ENCODE measurements around the gene WFDC5.

DNA sequence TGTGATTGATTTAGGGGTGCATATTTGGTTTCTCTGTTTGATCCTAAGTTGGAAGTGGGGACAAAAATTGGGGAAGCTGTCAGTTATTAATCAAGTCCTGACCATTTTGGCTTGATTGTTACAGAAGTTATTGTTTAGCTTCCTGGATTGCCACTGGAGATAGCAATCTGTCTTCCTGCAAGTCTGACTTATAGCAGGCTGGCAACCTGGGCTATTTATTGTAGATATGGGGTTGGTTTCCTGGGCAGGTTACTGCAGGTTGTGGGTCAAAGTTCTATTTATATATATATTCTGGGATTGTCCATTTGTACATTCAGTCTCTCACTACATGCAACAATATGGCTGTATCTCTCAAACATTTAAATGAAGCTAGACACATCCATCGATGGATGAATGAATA lies 31.8 kb downstream of the WFDC5 start:
- TF ChIP-seq EP300 (IDR thresholded peaks at IDR 0.05; ENCODE audit: borderline replicate concordance) (no peak), CREB1 (IDR thresholded peaks at IDR 0.05; ENCODE audit: low read depth) (no peak), ZBTB7A (IDR thresholded peaks at IDR 0.05; ENCODE audit: low read depth) (no peak), YY1 (IDR thresholded peaks at IDR 0.05; ENCODE audit: low read depth) (no peak), NFIC (IDR thresholded peaks at IDR 0.05) (no peak), CEBPB (IDR thresholded peaks at IDR 0.05) (no peak), FOXM1 (IDR thresholded peaks at IDR 0.05; ENCODE audit: borderline replicate concordance, low read depth) (no peak), TAF1 (IDR thresholded peaks at IDR 0.05; ENCODE audit: low read depth) (no peak)
- TF ChIP-seq, protein P1, sequence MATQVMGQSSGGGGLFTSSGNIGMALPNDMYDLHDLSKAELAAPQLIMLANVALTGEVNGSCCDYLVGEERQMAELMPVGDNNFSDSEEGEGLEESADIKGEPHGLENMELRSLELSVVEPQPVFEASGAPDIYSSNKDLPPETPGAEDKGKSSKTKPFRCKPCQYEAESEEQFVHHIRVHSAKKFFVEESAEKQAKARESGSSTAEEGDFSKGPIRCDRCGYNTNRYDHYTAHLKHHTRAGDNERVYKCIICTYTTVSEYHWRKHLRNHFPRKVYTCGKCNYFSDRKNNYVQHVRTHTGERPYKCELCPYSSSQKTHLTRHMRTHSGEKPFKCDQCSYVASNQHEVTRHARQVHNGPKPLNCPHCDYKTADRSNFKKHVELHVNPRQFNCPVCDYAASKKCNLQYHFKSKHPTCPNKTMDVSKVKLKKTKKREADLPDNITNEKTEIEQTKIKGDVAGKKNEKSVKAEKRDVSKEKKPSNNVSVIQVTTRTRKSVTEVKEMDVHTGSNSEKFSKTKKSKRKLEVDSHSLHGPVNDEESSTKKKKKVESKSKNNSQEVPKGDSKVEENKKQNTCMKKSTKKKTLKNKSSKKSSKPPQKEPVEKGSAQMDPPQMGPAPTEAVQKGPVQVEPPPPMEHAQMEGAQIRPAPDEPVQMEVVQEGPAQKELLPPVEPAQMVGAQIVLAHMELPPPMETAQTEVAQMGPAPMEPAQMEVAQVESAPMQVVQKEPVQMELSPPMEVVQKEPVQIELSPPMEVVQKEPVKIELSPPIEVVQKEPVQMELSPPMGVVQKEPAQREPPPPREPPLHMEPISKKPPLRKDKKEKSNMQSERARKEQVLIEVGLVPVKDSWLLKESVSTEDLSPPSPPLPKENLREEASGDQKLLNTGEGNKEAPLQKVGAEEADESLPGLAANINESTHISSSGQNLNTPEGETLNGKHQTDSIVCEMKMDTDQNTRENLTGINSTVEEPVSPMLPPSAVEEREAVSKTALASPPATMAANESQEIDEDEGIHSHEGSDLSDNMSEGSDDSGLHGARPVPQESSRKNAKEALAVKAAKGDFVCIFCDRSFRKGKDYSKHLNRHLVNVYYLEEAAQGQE (IDR thresholded peaks at IDR 0.05; ENCODE audit: low read depth) = no peak
- TF ChIP-seq, protein P2, sequence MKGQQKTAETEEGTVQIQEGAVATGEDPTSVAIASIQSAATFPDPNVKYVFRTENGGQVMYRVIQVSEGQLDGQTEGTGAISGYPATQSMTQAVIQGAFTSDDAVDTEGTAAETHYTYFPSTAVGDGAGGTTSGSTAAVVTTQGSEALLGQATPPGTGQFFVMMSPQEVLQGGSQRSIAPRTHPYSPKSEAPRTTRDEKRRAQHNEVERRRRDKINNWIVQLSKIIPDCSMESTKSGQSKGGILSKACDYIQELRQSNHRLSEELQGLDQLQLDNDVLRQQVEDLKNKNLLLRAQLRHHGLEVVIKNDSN (IDR thresholded peaks at IDR 0.05) = no peak
- TF ChIP-seq, protein P3, sequence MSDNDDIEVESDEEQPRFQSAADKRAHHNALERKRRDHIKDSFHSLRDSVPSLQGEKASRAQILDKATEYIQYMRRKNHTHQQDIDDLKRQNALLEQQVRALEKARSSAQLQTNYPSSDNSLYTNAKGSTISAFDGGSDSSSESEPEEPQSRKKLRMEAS (IDR thresholded peaks at IDR 0.05) = no peak

All from Ishikawa (cell line).